D721Med (cell line): ENCODE results near the gene GUK1.

ENCODE experiments used
- DNase-seq: peaks from one replicate; pipeline ENCODE4 v3.0.0; 2011; ENCODE audit warnings: low spot score; ENCODE audit not compliant: insufficient read length
- FAIRE-seq: peaks from 2 replicates; lab custom pipeline; 2011; peaks lifted over from hg19 to GRCh38; lab: Jason Lieb, UNC
- TF ChIP-seq, protein P1 (sequence below): IDR thresholded peaks from 2 replicates; pipeline ENCODE4 v1.5.1; 2012; ENCODE audit warnings: mild to moderate bottlenecking, control low read depth; ENCODE audit not compliant: insufficient read depth; ENCODE audit errors: missing control alignments

GUK1 gene

DNA sequence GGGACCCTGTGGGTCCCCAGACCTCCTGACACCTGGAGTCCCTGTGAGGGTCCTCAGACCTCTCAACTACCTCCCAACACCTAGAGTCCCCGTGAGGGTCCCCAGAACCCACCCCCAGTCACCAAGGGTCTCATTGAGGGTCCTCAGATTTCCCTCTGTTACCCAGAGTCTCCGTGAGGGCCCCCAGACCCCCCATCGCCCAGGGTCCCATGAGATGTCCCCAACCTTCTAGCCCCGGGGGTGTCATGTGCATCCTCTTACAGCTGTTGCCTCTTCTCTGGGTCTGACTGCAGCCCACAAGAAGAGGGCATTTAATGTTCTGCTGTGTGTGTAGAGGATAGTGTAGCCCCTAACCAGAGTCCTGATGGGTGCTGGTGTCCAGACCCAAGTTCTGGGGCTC, 7.7 kb downstream of the GUK1 start:
- DNase-seq (no peak), FAIRE-seq (no peak)
- TF ChIP-seq, protein P1, sequence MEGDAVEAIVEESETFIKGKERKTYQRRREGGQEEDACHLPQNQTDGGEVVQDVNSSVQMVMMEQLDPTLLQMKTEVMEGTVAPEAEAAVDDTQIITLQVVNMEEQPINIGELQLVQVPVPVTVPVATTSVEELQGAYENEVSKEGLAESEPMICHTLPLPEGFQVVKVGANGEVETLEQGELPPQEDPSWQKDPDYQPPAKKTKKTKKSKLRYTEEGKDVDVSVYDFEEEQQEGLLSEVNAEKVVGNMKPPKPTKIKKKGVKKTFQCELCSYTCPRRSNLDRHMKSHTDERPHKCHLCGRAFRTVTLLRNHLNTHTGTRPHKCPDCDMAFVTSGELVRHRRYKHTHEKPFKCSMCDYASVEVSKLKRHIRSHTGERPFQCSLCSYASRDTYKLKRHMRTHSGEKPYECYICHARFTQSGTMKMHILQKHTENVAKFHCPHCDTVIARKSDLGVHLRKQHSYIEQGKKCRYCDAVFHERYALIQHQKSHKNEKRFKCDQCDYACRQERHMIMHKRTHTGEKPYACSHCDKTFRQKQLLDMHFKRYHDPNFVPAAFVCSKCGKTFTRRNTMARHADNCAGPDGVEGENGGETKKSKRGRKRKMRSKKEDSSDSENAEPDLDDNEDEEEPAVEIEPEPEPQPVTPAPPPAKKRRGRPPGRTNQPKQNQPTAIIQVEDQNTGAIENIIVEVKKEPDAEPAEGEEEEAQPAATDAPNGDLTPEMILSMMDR: no peak

DNA sequence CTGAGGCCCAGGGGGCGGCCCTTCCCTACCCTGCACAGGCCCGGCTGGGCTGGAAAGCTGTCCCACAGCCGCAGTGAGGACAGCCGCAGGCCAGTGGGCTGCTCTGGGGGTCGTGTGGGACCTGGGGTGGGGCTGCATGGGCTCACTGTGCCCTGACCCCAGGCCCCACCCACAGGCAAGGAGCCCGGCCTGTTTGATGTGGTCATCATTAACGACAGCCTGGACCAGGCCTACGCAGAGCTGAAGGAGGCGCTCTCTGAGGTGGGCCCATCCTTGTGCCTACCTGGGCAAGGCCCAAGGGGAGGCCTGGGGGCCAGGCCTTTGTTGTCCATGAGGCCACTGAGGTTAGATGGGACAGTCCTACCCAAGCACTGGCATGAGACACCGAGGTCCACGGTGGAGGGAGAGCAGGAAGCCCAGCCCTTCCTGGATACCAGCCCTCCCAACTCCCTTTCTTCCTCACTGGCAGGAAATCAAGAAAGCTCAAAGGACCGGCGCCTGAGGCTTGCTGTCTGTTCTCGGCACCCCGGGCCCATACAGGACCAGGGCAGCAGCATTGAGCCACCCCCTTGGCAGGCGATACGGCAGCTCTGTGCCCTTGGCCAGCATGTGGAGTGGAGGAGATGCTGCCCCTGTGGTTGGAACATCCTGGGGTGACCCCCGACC, 8.2 kb downstream of the GUK1 start:
- DNase-seq: no peak
- no peak for FAIRE-seq
- TF ChIP-seq, protein P1: no peak

DNA sequence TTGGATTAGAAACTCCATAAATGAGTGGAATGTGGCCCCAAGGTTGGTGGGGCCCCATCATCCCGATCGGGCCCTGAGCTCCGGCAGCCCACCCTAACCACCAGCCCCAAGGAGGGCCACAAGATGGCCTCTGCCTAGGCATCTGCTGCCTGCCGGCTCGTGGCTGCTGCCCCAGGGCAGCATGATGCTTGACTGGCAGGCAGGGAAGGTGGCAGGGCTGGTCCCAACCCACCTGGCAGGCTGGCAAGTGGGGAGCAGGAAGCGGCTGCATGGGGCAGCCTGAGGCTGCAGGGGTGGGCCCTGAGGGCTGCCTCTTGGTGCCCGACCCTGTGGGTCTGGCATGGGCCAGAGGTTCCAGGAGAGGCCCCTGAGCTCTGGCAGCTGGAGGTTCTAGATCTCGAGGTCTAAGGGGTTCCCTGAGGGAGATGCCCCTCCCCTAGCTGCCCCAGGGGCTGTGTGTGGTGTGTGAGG, 8.9 kb downstream of the GUK1 start:
- DNase-seq (no peak), FAIRE-seq (no peak)
- TF ChIP-seq, protein P1: no peak

DNA sequence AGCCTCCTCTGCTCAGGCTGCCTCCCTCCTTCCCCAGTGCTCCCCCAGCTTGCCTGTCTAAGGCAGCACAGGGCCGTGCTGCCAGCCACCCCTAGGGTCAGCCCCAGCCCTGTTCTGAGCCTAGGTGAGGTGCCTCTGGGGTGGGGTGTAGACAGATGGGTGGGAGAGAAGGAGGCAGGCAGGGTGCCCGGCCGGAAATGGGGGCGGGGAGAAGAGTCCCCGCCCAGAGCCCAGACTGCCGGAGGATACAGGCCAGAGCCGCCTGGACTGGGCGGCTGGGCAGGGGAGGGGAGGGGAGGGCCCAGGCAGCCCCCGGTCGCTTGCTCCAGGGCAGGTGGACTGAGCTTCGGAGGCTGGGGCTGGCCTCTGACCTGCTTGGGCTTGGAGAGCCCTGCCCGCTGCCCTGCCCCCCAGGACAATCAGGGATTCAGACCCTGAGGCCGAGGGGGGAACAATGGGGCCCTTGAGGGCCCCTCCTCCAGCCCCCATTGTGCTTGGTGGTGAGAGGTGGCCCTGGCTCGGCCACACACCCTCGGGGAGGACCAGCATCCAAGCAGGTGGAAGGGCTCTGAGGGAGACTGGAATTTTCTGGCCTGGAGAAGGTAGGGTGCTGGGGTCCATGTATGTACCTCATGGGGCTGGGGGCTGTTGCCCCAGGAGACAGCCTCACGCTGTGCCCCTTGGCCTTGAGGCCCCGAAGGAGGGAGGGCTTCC, 9.5 kb downstream of the GUK1 start, which contains the start of gene GJC2:
Gene GJC2 (plus strand): TSS at position 525 of the 714 bp plus-strand sequence. CDS start 7,829 bp downstream, outside the sequence.
- no peak for DNase-seq
- TF ChIP-seq, protein P1: no peak
- no peak for FAIRE-seq

DNA sequence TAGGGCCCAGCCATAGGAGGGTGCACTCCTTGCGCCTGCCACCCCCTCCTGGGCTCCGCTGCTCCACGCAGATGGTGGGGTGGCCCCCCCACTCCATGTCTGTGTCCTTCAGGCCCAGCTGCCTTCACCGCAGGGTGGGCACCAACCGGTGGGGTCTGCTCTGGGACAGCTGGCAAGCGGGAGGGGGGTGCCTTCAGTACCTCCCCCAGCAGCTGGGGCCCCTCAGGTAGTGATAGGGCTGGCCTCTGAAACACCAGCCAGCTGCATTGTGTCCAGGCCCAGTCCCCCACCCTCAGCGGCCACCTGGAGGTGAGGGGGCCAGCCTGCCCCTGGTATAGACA, 10.0 kb downstream of the GUK1 start:
- TF ChIP-seq, protein P1: no peak
- no peak for DNase-seq
- no peak for FAIRE-seq

DNA sequence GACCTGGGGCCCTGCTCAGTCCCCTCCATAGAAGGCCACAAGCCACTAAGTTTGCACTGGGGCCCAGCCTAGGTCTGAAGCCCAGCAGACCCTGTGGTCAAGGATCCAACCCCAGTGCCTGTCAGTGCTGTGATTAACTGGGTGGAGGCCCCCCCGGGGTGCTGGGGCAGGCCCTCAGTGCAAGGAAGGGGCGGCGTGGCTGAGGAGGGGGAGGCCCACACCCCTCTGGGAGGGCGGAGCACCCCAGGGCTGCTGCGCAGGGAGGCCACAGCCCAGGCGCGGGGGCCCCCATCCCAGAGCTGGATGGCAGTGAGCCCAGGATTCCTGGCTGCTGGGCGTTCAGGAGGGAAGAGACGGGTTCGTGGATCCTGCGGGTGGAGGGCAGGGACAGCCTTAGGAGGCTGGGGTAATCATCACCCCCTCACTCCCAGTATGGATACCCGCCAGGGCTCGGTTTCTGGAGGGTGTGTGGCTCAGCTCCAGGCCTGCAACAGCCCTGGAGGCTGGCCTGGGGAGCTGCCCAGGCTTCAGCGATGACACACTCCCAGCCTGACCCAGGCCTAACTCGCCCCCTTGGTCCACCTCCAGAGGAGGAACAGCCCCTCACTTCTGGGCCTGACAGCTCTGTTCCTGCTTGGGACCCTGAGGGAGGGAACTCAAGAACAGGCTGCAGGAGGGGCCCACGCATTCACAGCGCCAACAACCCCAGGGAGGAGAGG, 10.5 kb downstream of the GUK1 start:
- TF ChIP-seq, protein P1: no peak
- FAIRE-seq (no peak), DNase-seq (no peak)
